Hindlimb muscle (tissue), 1 donor: ENCODE results near the gene DDX31. TPM values are rescaled to one million over a fixed set of nuclear protein-coding genes. Genes with fewer than 3 reads are reported as not detected.

Experiments
- DNase-seq: peaks from one replicate; pipeline ENCODE4 v3.0.0-alpha.2; 2013
- polyA plus RNA-seq: library from polyadenylated mRNA; unstranded; fragments of 120-200 nt; gene quantifications from one replicate; pipeline ENCODE4 v1.2.1, GENCODE V29; 2013; ENCODE audit not compliant: insufficient read length

The DDX31 gene
- polyA plus RNA-seq, 1 donor, result 7.7 TPM

DNA sequence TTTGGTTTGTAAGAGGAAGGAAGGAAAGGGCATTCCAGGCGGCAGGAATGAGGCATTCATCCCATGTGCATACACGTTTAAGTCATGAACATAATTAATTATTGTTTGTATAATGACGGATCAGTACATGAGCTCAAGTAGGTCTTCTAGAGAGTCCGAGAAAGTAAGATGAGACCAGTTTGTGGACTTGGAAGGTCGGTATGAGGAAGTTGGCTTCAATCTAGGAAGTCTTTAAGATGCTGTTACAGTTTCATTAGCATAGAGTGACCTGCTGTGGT lies 2.6 kb upstream of the DDX31 start:
- no peak for DNase-seq

- no peak for DNase-seq
These were observed 2.0 kb upstream of the DDX31 start for GRCh38 chr9:132671620-132672412.

- peak; percentile 16 for DNase-seq
These were observed 941 bp upstream of the DDX31 start, which contains the start of gene GTF3C4 for GRCh38 chr9:132670457-132671391. Gene GTF3C4 (plus strand): TSS chr9:132670464. CDS start chr9:132670599, 135 bp downstream.

GRCh38 chr9:132669319-132669697 lies 475 bp downstream of the DDX31 start:
- no peak for DNase-seq

- no peak for DNase-seq
These were observed 5.9 kb downstream of the DDX31 start for GRCh38 chr9:132663851-132664250.

DNA sequence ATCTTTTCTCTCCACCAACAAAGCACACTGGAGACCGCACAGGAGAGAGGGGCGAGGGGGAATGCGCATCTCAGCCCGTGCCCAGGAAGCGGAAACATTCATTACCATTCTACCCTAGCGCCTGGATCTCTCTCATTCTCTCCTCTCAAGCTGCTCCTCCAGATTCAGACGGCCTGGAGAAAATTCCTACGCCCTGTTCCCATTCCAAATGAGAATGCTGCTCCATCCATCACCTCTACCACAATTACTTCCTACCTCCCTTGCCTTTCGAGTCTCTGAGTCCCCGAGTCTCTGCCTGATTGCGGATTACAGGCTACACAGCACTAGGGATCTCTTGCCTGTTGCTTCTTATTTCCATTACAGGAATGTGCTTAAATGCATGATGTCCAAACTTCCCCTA lies 6.7 kb downstream of the DDX31 start:
- no peak for DNase-seq

- no peak for DNase-seq
These were observed 7.4 kb downstream of the DDX31 start for GRCh38 chr9:132662152-132662945.

DNA sequence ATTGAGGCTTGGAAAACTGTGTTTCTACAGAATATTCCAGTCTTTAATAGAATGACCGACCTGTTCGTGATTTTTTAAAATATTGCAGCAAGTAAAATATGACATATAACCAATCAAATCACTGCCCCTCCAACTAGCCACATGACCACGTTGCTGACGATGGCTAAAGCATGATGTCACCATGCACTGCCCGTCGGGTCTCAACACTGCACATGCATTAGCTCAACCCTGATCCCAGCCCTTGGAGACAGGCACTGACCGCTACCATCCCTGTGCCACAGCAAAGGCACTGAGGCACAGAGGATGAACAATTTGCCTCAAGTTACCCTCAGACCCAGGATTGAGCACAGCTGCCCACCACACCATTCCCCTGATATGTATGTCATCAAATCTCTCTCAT lies 13.5 kb downstream of the DDX31 start:
- DNase-seq, result no peak

DNA sequence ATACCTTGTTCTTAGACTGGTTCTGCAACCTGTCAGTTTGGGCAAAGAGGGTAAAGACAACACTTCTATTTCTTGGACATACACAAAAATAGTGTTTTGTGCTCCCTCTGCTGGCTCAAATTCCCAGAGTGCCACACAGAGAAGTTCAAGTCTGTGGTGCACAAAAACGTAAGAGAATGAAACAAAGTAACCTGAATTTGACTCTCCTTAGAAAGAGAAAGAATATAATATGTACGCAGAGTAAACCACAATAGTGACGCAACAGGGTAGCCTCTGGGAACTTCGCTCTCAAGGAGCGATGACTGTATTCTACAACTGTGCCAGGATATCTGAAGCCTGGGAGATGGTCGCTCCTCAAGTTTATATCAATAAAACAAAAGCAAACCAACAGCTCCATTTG lies 18.5 kb downstream of the DDX31 start:
- DNase-seq, result no peak

DNA sequence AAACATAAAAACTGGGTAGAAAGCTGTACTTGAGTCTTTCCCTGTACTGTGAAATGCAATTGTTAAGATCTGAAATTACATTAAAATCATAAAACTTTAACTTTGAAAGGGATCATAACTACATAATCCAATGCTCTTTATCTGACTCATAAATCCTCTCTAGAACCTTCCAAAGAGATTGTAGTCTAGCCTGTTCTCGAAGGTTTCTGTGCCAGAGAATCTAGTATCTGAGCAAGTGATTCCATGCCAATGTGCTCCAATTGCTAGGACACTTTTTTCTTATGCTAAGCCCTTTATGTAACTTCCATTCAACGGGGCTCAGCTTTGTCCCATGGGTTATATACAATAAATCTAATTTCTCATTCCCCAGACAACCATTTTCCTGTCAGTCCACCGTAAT lies 21.1 kb downstream of the DDX31 start:
- DNase-seq, result no peak

GRCh38 chr9:132648283-132648682 lies 21.5 kb downstream of the DDX31 start:
- DNase-seq, result no peak

GRCh38 chr9:132647806-132648205 lies 22.0 kb downstream of the DDX31 start:
- DNase-seq, result no peak

DNA sequence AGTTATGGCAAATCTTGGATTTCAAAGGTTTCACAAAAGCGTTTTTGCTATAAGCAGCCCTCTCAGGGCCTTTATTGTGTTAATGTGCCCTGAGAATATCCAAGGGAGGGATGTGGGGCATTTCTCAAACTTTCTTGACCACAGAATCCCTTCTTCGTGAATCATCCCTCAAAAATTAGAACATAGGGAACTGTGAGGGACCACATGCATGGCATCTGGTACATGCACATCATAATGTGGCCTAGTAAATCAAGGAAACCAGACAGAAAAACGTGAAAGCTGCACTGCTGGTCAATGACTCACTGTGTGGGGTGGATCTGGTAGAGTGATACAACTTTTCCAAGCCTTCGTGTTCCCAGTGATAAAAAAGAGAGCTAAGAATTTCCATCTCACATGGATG lies 22.4 kb downstream of the DDX31 start:
- DNase-seq, result no peak

GRCh38 chr9:132646726-132647125 lies 23.1 kb downstream of the DDX31 start:
- DNase-seq, result no peak

GRCh38 chr9:132645711-132646110 lies 24.1 kb downstream of the DDX31 start:
- DNase-seq, result no peak

- no peak for DNase-seq
These were observed 24.5 kb downstream of the DDX31 start for GRCh38 chr9:132645306-132645705.

- DNase-seq, result no peak
These were observed 25.5 kb downstream of the DDX31 start for GRCh38 chr9:132644251-132644650.

DNA sequence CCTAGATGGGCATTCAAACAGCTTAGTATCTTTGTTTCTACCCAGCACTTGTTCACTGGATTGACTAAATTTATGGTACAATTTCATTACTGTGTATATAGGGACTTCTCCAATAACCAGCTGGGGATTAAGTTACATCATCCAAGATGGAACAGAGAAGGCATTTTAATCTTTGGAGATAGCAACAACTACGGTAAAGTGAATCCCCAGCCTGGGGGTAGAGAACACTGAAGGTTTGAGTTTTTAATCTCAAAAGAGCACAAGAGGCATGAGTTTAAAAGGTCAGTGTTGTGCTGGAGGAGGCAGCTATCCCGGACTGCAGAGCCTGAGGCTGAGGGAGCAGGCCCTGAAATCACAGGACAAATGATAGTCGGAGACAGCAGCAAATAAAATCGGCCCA lies 28.6 kb downstream of the DDX31 start:
- DNase-seq, result no peak

- no peak for DNase-seq
These were observed 30.5 kb downstream of the DDX31 start for GRCh38 chr9:132639322-132639721.

- DNase-seq, result no peak
These were observed 31.5 kb downstream of the DDX31 start for GRCh38 chr9:132638240-132638639.

DNA sequence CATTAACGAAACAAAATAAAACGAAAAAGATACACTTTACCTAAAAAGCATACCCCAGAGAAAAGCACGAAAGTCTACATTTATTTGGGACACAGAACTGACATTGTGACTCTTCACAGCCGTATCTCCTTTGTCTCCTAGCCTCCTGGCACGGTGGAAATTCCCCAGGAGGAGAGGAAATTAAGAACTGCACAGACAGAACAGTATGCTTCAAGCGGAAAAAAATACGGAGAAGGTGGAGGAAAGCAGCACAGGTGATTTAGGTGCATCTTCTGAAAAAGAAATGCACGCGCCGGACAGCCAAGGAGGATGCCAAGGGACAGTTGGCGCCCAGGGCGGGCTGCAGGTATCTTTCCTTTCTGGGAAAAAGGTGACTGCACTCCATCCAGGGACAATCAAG lies 32.0 kb downstream of the DDX31 start:
- DNase-seq, result no peak

DNA sequence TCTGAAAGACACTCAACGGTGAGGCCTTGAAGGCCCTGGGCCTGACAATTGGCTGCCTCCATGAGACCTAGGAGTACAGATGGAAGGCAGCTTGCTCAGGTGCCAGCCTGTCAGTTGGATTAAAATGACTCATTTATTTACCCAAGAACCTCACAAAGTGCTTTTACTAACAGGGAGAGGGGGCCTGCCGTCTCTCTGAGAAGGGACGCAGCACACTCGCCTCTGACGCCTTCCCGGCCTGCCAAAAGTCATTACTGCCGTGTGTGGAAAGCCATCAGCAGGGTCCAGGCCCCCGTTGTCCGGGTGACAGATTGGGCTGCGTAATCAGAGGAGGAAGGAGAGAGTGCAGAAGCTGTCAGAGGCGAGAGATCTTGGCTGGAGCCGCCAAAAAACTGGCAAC lies 32.4 kb downstream of the DDX31 start:
- DNase-seq, result no peak

DNA sequence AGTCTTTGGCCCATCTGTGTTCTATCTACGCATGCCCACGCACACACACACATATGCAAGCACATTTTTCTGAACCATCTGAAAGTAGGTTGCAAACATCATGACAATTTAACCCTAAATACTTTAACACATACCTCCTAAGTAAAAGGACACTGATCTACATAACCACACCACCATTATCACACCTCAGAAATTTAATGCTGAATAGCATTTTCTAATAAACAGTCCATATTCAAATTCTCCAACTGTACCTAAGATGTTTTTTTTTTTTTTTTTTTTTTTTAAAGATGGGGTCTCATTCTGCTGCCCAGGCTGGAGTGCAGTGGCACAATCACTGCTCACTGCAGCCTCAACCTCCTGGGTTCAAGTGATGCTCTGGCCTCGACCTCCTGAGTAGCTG lies 35.5 kb downstream of the DDX31 start:
- no peak for DNase-seq
